ENCODE data around the gene GOLGA6C. TPM values are rescaled to one million over a fixed set of nuclear protein-coding genes. Genes with fewer than 3 reads are reported as not detected.
"Not testable (repeated sequence)": the region's sequence is repeated elsewhere in the genome, so short reads cannot be mapped to it uniquely, and the experiment has no call there.

The GOLGA6C gene
- not detected for total RNA-seq

GRCh38 chr15:75258034-75258433 is at the start of gene GOLGA6C:
Gene GOLGA6C (plus strand): TSS chr15:75258334. CDS start chr15:75258599, 265 bp downstream.
- H3K27ac ChIP-seq; H3K4me3 ChIP-seq; H3K27me3 ChIP-seq; DNase-seq (ENCODE audit: low spot score in 2 of 2); H3K36me3 ChIP-seq; H3K9me3 ChIP-seq; H3K4me1 ChIP-seq: not testable (repeated sequence)
- WGBS = no CpG with 5 or more reads among the region's 2 CpGs

GRCh38 chr15:75208501-75209288 is 49.4 kb upstream of the GOLGA6C start:
- no peak for DNase-seq (ENCODE audit: low spot score in 2 of 2)
- Histone ChIP-seq H3K36me3 (peaks cover 81% of the 10 kb centered on the region), H3K27ac (no peak overlapping the region), H3K27me3 (no peaks in the 10 kb centered on the region), H3K9me3 (no peaks in the 10 kb centered on the region), H3K4me3 (no peak overlapping the region), H3K4me1 (peaks cover 49% of the 10 kb centered on the region)
- TF ChIP-seq EP300 (IDR thresholded peaks at IDR 0.05) = no peak
- no peak for TF ChIP-seq POLR2A (IDR thresholded peaks at IDR 0.05)
- no peak for TF ChIP-seq POLR2AphosphoS5 (IDR thresholded peaks at IDR 0.05)
- no peak for TF ChIP-seq CTCF (IDR thresholded peaks at IDR 0.05)
- WGBS = 77% methylated on average over 18 of the region's 32 CpGs

- H3K4me1 ChIP-seq = peaks cover 43% of the 10 kb centered on the region
- H3K9me3 ChIP-seq = no peaks in the 10 kb centered on the region
- H3K27me3 ChIP-seq = no peaks in the 10 kb centered on the region
- TF ChIP-seq POLR2AphosphoS5 (IDR thresholded peaks at IDR 0.05) (no peak), EP300 (IDR thresholded peaks at IDR 0.05) (no peak), POLR2A (IDR thresholded peaks at IDR 0.05) (no peak)
- WGBS = 77% methylated on average over 8 of the region's 8 CpGs
- H3K36me3 ChIP-seq = peaks cover 87% of the 10 kb centered on the region
- H3K4me3 ChIP-seq = no peak overlapping the region
- DNase-seq (ENCODE audit: low spot score in 2 of 2) = no peak
- no peak overlapping the region for H3K27ac ChIP-seq
These were observed 48.9 kb upstream of the GOLGA6C start for GRCh38 chr15:75209289-75209676.

- WGBS = no CpG with 5 or more reads among the region's 7 CpGs
- Histone ChIP-seq H3K4me3 (no peak overlapping the region), H3K36me3 (peaks cover 87% of the 10 kb centered on the region), H3K27me3 (no peaks in the 10 kb centered on the region), H3K9me3 (no peaks in the 10 kb centered on the region), H3K27ac (no peak overlapping the region), H3K4me1 (peaks cover 30% of the 10 kb centered on the region)
- DNase-seq (ENCODE audit: low spot score in 2 of 2) = no peak
- TF ChIP-seq EP300 (IDR thresholded peaks at IDR 0.05) (no peak), POLR2A (IDR thresholded peaks at IDR 0.05) (no peak), POLR2AphosphoS5 (IDR thresholded peaks at IDR 0.05) (no peak), CTCF (IDR thresholded peaks at IDR 0.05) (no peak)
These were observed 47.3 kb upstream of the GOLGA6C start for GRCh38 chr15:75210811-75211230.

GRCh38 chr15:75211436-75212199 is 46.5 kb upstream of the GOLGA6C start:
- H3K27ac ChIP-seq = no peak overlapping the region
- no peak for DNase-seq (ENCODE audit: low spot score in 2 of 2)
- WGBS = 57% methylated on average over 5 of the region's 9 CpGs
- H3K9me3 ChIP-seq = no peaks in the 10 kb centered on the region
- no peak overlapping the region for H3K4me3 ChIP-seq
- no peak for TF ChIP-seq EP300 (IDR thresholded peaks at IDR 0.05)
- TF ChIP-seq POLR2AphosphoS5 (IDR thresholded peaks at IDR 0.05) = no peak
- TF ChIP-seq CTCF (IDR thresholded peaks at IDR 0.05) = no peak
- no peak for TF ChIP-seq POLR2A (IDR thresholded peaks at IDR 0.05)
- no peaks in the 10 kb centered on the region for H3K27me3 ChIP-seq
- peaks cover 30% of the 10 kb centered on the region for H3K4me1 ChIP-seq
- H3K36me3 ChIP-seq = peaks cover 79% of the 10 kb centered on the region

- Histone ChIP-seq H3K4me1 (peaks cover 30% of the 10 kb centered on the region), H3K36me3 (peaks cover 72% of the 10 kb centered on the region), H3K27ac (no peak overlapping the region), H3K9me3 (no peaks in the 10 kb centered on the region), H3K27me3 (no peaks in the 10 kb centered on the region), H3K4me3 (no peak overlapping the region)
- TF ChIP-seq CTCF (IDR thresholded peaks at IDR 0.05) (no peak), POLR2AphosphoS5 (IDR thresholded peaks at IDR 0.05) (no peak), EP300 (IDR thresholded peaks at IDR 0.05) (no peak), POLR2A (IDR thresholded peaks at IDR 0.05) (no peak)
- DNase-seq (ENCODE audit: low spot score in 2 of 2) = no peak
- WGBS = 77% methylated on average over 7 of the region's 7 CpGs
These were observed 45.8 kb upstream of the GOLGA6C start for GRCh38 chr15:75212200-75212858.
